Mesendoderm (in vitro differentiated cells): ENCODE results near the gene GGNBP2.

ENCODE experiments used
- DNase-seq: peaks from one replicate; pipeline ENCODE4 v3.0.0; 2013
- H2AK5ac ChIP-seq: 2 replicates; pipeline ENCODE4 v1.6.1; 2013; ENCODE audit warnings: low read length, inconsistent platforms
- H2BK120ac ChIP-seq: 2 replicates; pipeline ENCODE4 v1.6.1; 2013; ENCODE audit warnings: low read depth, mild to moderate bottlenecking, low read length, moderate library complexity, mixed read lengths
- H2BK15ac ChIP-seq: replicated peaks from 2 replicates; pipeline ENCODE4 v1.6.1; 2013; ENCODE audit warnings: low read depth, mild to moderate bottlenecking, moderate library complexity
- H2BK5ac ChIP-seq: 2 replicates; pipeline ENCODE4 v1.6.1; 2013; ENCODE audit warnings: low read length, inconsistent platforms
- H3K18ac ChIP-seq: 2 replicates; pipeline ENCODE4 v1.6.1; 2013; ENCODE audit warnings: mild to moderate bottlenecking, low read length, mixed read lengths
- H3K23ac ChIP-seq: one replicate; pipeline ENCODE4 v1.6.1; 2013; ENCODE audit warnings: low read length
- H3K27ac ChIP-seq: 2 replicates; pipeline ENCODE4 v1.5.1; 2013; ENCODE audit warnings: low read depth, mild to moderate bottlenecking, inconsistent platforms, low read length, moderate library complexity
- H3K27me3 ChIP-seq: 2 replicates; pipeline ENCODE4 v1.6.1; 2013; ENCODE audit warnings: low read length, control low read depth, mild to moderate bottlenecking, inconsistent platforms; ENCODE audit not compliant: insufficient read depth, poor library complexity
- H3K36me3 ChIP-seq: 2 replicates; pipeline ENCODE4 v1.6.1; 2013; ENCODE audit warnings: low read length, inconsistent platforms; ENCODE audit not compliant: control insufficient read depth, insufficient read depth
- H3K4ac ChIP-seq: one replicate; pipeline ENCODE4 v1.6.1; 2013; ENCODE audit warnings: low read depth, mild to moderate bottlenecking, low read length, moderate library complexity
- H3K4me1 ChIP-seq: 2 replicates; pipeline ENCODE4 v1.6.1; 2013; ENCODE audit warnings: low read depth, low read length, inconsistent platforms; ENCODE audit not compliant: control insufficient read depth
- H3K4me2 ChIP-seq: 2 replicates; pipeline ENCODE4 v1.6.1; 2013; ENCODE audit warnings: low read length
- H3K4me3 ChIP-seq: 2 replicates; pipeline ENCODE4 v1.5.1; 2013; ENCODE audit warnings: mild to moderate bottlenecking, low read length
- H3K56ac ChIP-seq: one replicate; pipeline ENCODE4 v1.6.1; 2013; ENCODE audit warnings: low read length
- H3K79me1 ChIP-seq: 2 replicates; pipeline ENCODE4 v1.6.1; 2013; ENCODE audit warnings: low read length, inconsistent platforms
- H3K79me2 ChIP-seq: 2 replicates; pipeline ENCODE4 v1.6.1; 2013; ENCODE audit warnings: mild to moderate bottlenecking, low read length; ENCODE audit not compliant: control insufficient read depth, insufficient read depth
- H3K9ac ChIP-seq: 2 replicates; pipeline ENCODE4 v1.6.1; 2013; ENCODE audit warnings: low read length, inconsistent platforms
- H4K5ac ChIP-seq: one replicate; pipeline ENCODE4 v1.6.1; 2013; ENCODE audit warnings: low read length
- H4K8ac ChIP-seq: one replicate; pipeline ENCODE4 v1.6.1; 2013; ENCODE audit warnings: low read depth, mild to moderate bottlenecking, control low read depth, low read length, moderate library complexity
- WGBS: extraction: QIAGEN DNeasy Blood & Tissue Kit; methylation state at CpG from one replicate; pipeline ENCODE4 v1.1.7; 2013; ENCODE audit warnings: low lambda C conversion rate, missing lambda C conversion rate; ENCODE audit not compliant: insufficient coverage; ENCODE audit errors: extremely low coverage; 5-methylcytosine and 5-hydroxymethylcytosine counted together

Gene GGNBP2

GRCh38 chr17:36578671-36579070 lies 34.0 kb downstream of the GGNBP2 start:
- Histone ChIP-seq H2BK120ac (no peak overlapping the region), H3K36me3 (peaks cover 4% of the 10 kb centered on the region), H3K27ac (no peak overlapping the region), H3K9ac (no peak overlapping the region), H2AK5ac (no peak overlapping the region), H2BK15ac (no peak overlapping the region), H3K4ac (no peak overlapping the region), H3K4me3 (no peak overlapping the region), H3K4me2 (no peak overlapping the region), H3K79me1 (peaks cover 4% of the 10 kb centered on the region), H3K79me2 (no peaks in the 10 kb centered on the region), H3K56ac (no peak overlapping the region), H4K8ac (no peak overlapping the region), H3K23ac (no peak overlapping the region), H3K18ac (no peak overlapping the region), H3K4me1 (no peaks in the 10 kb centered on the region), H4K5ac (no peak overlapping the region), H2BK5ac (no peak overlapping the region), H3K27me3 (no peaks in the 10 kb centered on the region)
- no CpG with 5 or more reads among the region's 2 CpGs for WGBS
- DNase-seq = no peak

- Histone ChIP-seq H3K36me3 (peaks cover 2% of the 10 kb centered on the region), H2BK5ac (no peak overlapping the region)
- WGBS = no CpG with 5 or more reads among the region's 1 CpG
Measured at GRCh38 chr17:36583787-36584186, 39.1 kb downstream of the GGNBP2 start.

GRCh38 chr17:36586138-36586537 lies 41.4 kb downstream of the GGNBP2 start:
- no peaks in the 10 kb centered on the region for H3K27me3 ChIP-seq

More at GRCh38 chr17:36583787-36584186, 39.1 kb downstream of the GGNBP2 start:
- Histone ChIP-seq H3K79me2 (no peaks in the 10 kb centered on the region), H3K23ac (no peak overlapping the region), H3K56ac (no peak overlapping the region), H4K5ac (no peak overlapping the region), H2BK15ac (no peak overlapping the region), H3K4me3 (no peak overlapping the region), H2AK5ac (no peak overlapping the region), H3K27ac (no peak overlapping the region), H3K18ac (no peak overlapping the region), H3K9ac (no peak overlapping the region), H3K4me2 (no peak overlapping the region), H3K4me1 (no peaks in the 10 kb centered on the region), H3K27me3 (no peaks in the 10 kb centered on the region), H2BK120ac (no peak overlapping the region), H3K79me1 (no peaks in the 10 kb centered on the region), H4K8ac (no peak overlapping the region), H3K4ac (no peak overlapping the region)
- no peak for DNase-seq

GRCh38 chr17:36590082-36590481 lies 45.4 kb downstream of the GGNBP2 start:
- H4K5ac ChIP-seq = no peak overlapping the region
- H2BK120ac ChIP-seq = no peak overlapping the region
- peaks cover 11% of the 10 kb centered on the region for H3K79me2 ChIP-seq
- peaks cover 8% of the 10 kb centered on the region for H3K79me1 ChIP-seq
- no peak overlapping the region for H3K9ac ChIP-seq
- no CpG with 5 or more reads among the region's 2 CpGs for WGBS
- H3K23ac ChIP-seq = no peak overlapping the region
- H3K27ac ChIP-seq = no peak overlapping the region
- H3K56ac ChIP-seq = no peak overlapping the region
- no peak overlapping the region for H4K8ac ChIP-seq
- no peaks in the 10 kb centered on the region for H3K27me3 ChIP-seq
- peaks cover 2% of the 10 kb centered on the region for H3K4me1 ChIP-seq
- H2BK15ac ChIP-seq = no peak overlapping the region
- H2AK5ac ChIP-seq = no peak overlapping the region
- no peak for DNase-seq
- no peak overlapping the region for H3K18ac ChIP-seq
- H3K4ac ChIP-seq = no peak overlapping the region
- H3K4me3 ChIP-seq = no peak overlapping the region
- no peak overlapping the region for H3K4me2 ChIP-seq
- no peak overlapping the region for H2BK5ac ChIP-seq
- H3K36me3 ChIP-seq = no peaks in the 10 kb centered on the region

More at GRCh38 chr17:36586138-36586537, 41.4 kb downstream of the GGNBP2 start:
- no peak for DNase-seq
- no peak overlapping the region for H3K4me3 ChIP-seq
- no peaks in the 10 kb centered on the region for H3K79me1 ChIP-seq
- H3K79me2 ChIP-seq = no peaks in the 10 kb centered on the region
- no peak overlapping the region for H2BK15ac ChIP-seq
- H4K5ac ChIP-seq = no peak overlapping the region
- no peak overlapping the region for H2BK5ac ChIP-seq
- H2AK5ac ChIP-seq = no peak overlapping the region
- H3K27ac ChIP-seq = no peak overlapping the region
- H4K8ac ChIP-seq = no peak overlapping the region
- no peak overlapping the region for H3K4ac ChIP-seq
- no CpG with 5 or more reads among the region's 2 CpGs for WGBS
- no peak overlapping the region for H3K4me2 ChIP-seq
- H3K9ac ChIP-seq = no peak overlapping the region
- no peak overlapping the region for H3K56ac ChIP-seq
- no peaks in the 10 kb centered on the region for H3K36me3 ChIP-seq
- no peak overlapping the region for H2BK120ac ChIP-seq
- H3K23ac ChIP-seq = no peak overlapping the region
- H3K18ac ChIP-seq = no peak overlapping the region
- H3K4me1 ChIP-seq = no peaks in the 10 kb centered on the region

- H2AK5ac ChIP-seq = no peak within 1 kb of the TSS
- H4K8ac ChIP-seq = no peak within 1 kb of the TSS
- no peaks in the 10 kb centered on the region for H3K27me3 ChIP-seq
- H2BK5ac ChIP-seq = no peak within 1 kb of the TSS
- peak within 1 kb of the TSS; percentile 71 for H3K4me2 ChIP-seq
- peak within 1 kb of the TSS; percentile 62 for H3K18ac ChIP-seq
- peak within 1 kb of the TSS; percentile 86 for H3K9ac ChIP-seq
- WGBS = no CpG with 5 or more reads among the region's 87 CpGs
- peak within 1 kb of the TSS; percentile 69 for H3K27ac ChIP-seq
- DNase-seq = peak; percentile 87
- no peak within 1 kb of the TSS for H2BK120ac ChIP-seq
- H3K36me3 ChIP-seq = no peaks in the 10 kb centered on the region
- H3K79me2 ChIP-seq = peaks cover 11% of the 10 kb centered on the region
- H3K79me1 ChIP-seq = peaks cover 8% of the 10 kb centered on the region
- H4K5ac ChIP-seq = no peak within 1 kb of the TSS
- H3K4me3 ChIP-seq = peak within 1 kb of the TSS; percentile 69
- H3K4me1 ChIP-seq = peaks cover 2% of the 10 kb centered on the region
- peak within 1 kb of the TSS; percentile 91 for H3K56ac ChIP-seq
- H3K23ac ChIP-seq = no peak within 1 kb of the TSS
- H2BK15ac ChIP-seq = no peak within 1 kb of the TSS
- H3K4ac ChIP-seq = peak within 1 kb of the TSS; percentile 8
Measured at GRCh38 chr17:36591434-36592315, 47.0 kb downstream of the GGNBP2 start, which contains the start of gene DHRS11. Gene DHRS11 (plus strand): TSS chr17:36591879. CDS start chr17:36592010, 131 bp downstream.
